MCF 10A (cell line): ENCODE measurements around the gene ANTKMT. TPM values are rescaled to one million over a fixed set of nuclear protein-coding genes. Genes with fewer than 3 reads are reported as not detected.

Source experiments
- BruUV-seq: library from RNA; stranded (reverse); fragments of 400-500 nt; replicated peaks from 2 replicates; lab custom pipeline; 2021; lab: Mats Ljungman, UMichigan
- CTCF ChIA-PET: fragments of 300-600 bp; sonication (Branson Sonifier 250); formaldehyde crosslinking; extraction: SDS; loops from one replicate; lab custom pipeline; 2021; ENCODE audit warnings: antibody characterized with exemption, inconsistent platforms; lab: Yijun Ruan, JAX
- POLR2A ChIA-PET: fragments of 300-600, 350-650 bp; sonication (Branson Sonifier 250); formaldehyde crosslinking; extraction: SDS; loops from one replicate; lab custom pipeline; 2020; ENCODE audit warnings: antibody characterized with exemption, inconsistent platforms; lab: Yijun Ruan, JAX
- DNase-seq: peaks from one replicate; pipeline ENCODE4 v3.0.0-alpha.2; 2018; ENCODE audit not compliant: unreplicated experiment
- H3K27ac Mint-ChIP-seq: one replicate; pipeline ENCODE4 v1.8.0; 2022; ENCODE audit warnings: mild to moderate bottlenecking, low read depth, mixed read lengths; ENCODE audit not compliant: unreplicated experiment
- H3K27me3 Mint-ChIP-seq: one replicate; pipeline ENCODE4 v1.8.0; 2022; ENCODE audit warnings: mixed read lengths; ENCODE audit not compliant: insufficient read depth, unreplicated experiment
- H3K36me3 Mint-ChIP-seq: one replicate; pipeline ENCODE4 v1.8.0; 2022; ENCODE audit warnings: mild to moderate bottlenecking, moderate library complexity, mixed read lengths; ENCODE audit not compliant: insufficient read depth, unreplicated experiment
- H3K4me1 Mint-ChIP-seq: one replicate; pipeline ENCODE4 v1.8.0; 2022; ENCODE audit warnings: mixed read lengths; ENCODE audit not compliant: insufficient read depth, unreplicated experiment
- H3K4me3 Mint-ChIP-seq: one replicate; pipeline ENCODE4 v1.8.0; 2022; ENCODE audit warnings: mild to moderate bottlenecking, moderate library complexity, mixed read lengths; ENCODE audit not compliant: unreplicated experiment
- H3K9me3 Mint-ChIP-seq: one replicate; pipeline ENCODE4 v1.8.0; 2022; ENCODE audit warnings: mixed read lengths; ENCODE audit not compliant: unreplicated experiment
- intact Hi-C: fragments of 100-400 bp; cut with micrococcal nuclease; formaldehyde crosslinking; loops from 2 replicates; pipeline ENCODE4 v1.14.1; 2022
- total RNA-seq: library from RNA; stranded (reverse); gene quantifications from 2 replicates; pipeline ENCODE4 v1.2.3, GENCODE V29; 2022
- TF ChIP-seq, protein P1 (sequence below): fragments of 200-600 bp; IDR thresholded peaks from one replicate; pipeline ENCODE4 v1.8.0; 2022; ENCODE audit warnings: antibody characterized with exemption, mild to moderate bottlenecking; ENCODE audit not compliant: unreplicated experiment

Gene ANTKMT
- total RNA-seq, 1 experiment from 2014 or later, result 54.7 TPM

DNA sequence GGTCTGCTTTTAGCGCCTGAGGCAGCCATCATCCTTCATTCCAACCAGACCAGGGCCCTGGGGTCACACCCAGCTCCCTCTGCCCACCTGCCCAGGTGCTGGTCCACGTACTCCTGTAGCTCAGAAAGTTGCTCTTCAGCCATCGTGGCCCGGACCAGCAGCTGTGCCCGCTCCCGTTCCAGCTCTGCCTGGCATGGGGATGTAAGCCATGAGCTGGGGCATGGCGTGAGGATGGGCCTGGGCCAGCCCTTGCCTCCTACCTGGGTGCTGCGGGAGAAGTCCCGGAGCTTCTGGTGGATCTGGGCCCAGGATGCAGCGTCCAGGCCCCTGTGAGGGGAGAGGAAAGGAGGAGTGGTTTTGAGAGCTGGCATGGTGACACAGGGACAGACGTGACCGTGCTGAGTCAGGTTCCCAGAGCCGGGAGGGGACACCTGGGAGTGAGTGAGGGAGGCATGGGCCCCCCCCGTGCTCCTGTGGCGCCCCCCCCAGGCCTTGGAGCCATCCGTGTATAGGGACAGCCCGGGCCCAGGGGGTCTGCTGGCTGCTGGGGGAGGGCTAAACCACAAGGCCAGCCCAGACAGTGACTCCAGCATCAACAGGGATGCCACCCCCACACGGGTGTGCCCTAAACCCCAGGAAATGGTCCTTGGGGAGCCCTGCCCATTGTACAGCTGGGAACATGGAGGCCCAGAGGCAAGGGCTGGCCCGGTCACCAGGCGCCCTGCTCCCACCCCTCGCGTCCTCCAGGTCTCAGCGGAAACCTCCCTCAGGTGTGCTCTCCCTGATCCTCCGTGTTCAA, 2.1 kb downstream of the ANTKMT start:
- Mint-ChIP-seq H3K27ac (no peak overlapping the region), H3K9me3 (no peaks in the 10 kb centered on the region), H3K4me1 (peaks cover 9% of the 10 kb centered on the region), H3K4me3 (no peak overlapping the region), H3K27me3 (no peaks in the 10 kb centered on the region), H3K36me3 (peaks cover 38% of the 10 kb centered on the region)
- BruUV-seq, result no TSS peak
- ChIA-PET POLR2A (interaction anchor here (0.7 to 9.6 kb wide), 5 partner anchors 9 to 65 kb away, joined by 3 to 124 read pairs (median 6); partner anchors contain the start of genes CHTF18, METRN, RPUSD1 and STUB1), CTCF (no interaction called here)
- DNase-seq, result no peak
- intact Hi-C loops, result no loop called here
- TF ChIP-seq, protein P1, sequence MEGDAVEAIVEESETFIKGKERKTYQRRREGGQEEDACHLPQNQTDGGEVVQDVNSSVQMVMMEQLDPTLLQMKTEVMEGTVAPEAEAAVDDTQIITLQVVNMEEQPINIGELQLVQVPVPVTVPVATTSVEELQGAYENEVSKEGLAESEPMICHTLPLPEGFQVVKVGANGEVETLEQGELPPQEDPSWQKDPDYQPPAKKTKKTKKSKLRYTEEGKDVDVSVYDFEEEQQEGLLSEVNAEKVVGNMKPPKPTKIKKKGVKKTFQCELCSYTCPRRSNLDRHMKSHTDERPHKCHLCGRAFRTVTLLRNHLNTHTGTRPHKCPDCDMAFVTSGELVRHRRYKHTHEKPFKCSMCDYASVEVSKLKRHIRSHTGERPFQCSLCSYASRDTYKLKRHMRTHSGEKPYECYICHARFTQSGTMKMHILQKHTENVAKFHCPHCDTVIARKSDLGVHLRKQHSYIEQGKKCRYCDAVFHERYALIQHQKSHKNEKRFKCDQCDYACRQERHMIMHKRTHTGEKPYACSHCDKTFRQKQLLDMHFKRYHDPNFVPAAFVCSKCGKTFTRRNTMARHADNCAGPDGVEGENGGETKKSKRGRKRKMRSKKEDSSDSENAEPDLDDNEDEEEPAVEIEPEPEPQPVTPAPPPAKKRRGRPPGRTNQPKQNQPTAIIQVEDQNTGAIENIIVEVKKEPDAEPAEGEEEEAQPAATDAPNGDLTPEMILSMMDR, result no peak

DNA sequence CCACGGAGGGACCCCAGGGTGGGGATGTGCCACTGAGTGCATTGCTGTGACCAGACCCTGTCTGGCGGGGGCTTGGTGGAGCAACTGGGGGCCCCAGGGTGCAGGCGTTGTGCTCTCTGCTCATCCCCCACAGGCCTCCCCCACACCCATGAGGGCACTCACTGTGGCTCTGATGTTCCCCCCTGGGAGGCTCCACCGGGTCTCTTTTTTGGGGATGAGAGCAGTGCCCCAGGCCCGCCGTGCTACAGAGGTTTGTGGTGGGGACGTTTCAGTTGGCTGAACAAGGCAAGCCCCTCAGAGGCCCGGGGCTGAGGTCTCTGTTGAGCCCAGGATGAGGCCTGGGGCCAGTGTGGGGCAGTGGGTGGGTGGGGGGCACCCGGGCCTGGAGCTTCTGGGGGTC, 2.7 kb downstream of the ANTKMT start:
- peaks cover 39% of the 10 kb centered on the region for H3K36me3 Mint-ChIP-seq
- no peak for DNase-seq
- H3K9me3 Mint-ChIP-seq, result no peaks in the 10 kb centered on the region
- TF ChIP-seq, protein P1, result no peak
- BruUV-seq, result no TSS peak
- H3K4me3 Mint-ChIP-seq, result no peak overlapping the region
- POLR2A ChIA-PET, result interaction anchor here (0.6 to 9.6 kb wide), 5 partner anchors 10 to 657 kb away, joined by 3 to 124 read pairs (median 6); partner anchors contain the start of genes METRN and STUB1
- no peaks in the 10 kb centered on the region for H3K27me3 Mint-ChIP-seq
- no peak overlapping the region for H3K27ac Mint-ChIP-seq
- H3K4me1 Mint-ChIP-seq, result peaks cover 7% of the 10 kb centered on the region
- CTCF ChIA-PET, result interaction anchor here (1.1 to 2.3 kb wide), 3 partner anchors 11 to 61 kb away, joined by 3 to 9 read pairs (median 7); no protein-coding TSS in a partner anchor
- intact Hi-C loops, result no loop called here

DNA sequence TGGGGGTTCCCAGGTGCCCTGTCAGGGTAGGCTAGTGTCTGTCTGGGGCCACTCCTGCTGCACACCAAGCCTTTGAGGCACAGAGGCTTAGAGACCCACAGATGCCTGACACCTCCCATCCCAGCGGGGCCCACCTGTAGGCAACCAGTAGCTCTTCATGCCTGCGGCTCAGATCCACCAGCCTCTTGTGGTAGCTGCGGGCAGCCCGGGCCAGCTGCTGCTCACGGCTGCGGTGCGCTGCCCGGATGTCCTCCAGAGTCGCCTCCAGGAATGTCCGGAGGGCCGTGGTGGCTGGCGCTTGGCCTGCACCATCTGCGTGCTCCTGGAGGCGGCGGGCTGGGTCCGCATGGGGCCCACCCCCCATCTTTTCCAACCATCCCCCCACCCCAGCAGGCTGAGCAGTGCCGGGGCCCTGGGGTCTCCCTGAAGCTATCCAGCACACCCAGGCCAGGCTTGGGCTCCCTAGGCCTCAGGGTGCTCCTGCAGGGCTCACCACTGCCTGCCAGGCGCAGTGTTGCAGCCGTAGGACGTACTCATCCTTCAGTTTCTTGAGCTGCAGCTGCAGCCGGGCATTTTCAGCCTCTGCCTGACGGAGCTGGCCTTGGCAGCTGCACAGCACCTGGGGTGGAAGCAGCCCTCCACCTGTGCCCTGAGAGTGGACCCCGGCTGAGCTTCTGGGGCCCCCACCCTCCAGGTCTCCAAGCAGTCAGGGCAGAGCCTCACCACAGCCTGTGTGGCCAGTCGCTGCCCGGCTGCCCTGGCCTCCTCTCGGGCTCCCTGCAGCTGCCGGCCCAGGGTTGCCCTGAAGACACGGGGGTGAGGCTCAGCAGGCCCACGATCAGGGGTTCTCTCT, 3.5 kb downstream of the ANTKMT start:
- H3K27me3 Mint-ChIP-seq, result no peaks in the 10 kb centered on the region
- TF ChIP-seq, protein P1, result no peak
- H3K36me3 Mint-ChIP-seq, result peaks cover 38% of the 10 kb centered on the region
- H3K9me3 Mint-ChIP-seq, result no peaks in the 10 kb centered on the region
- POLR2A ChIA-PET, result interaction anchor here (0.6 to 9.6 kb wide), 9 partner anchors 11 to 656 kb away, joined by 3 to 124 read pairs (median 6); partner anchors contain the start of genes CIAO3, METRN, METTL26 and STUB1
- H3K4me3 Mint-ChIP-seq, result no peak overlapping the region
- DNase-seq, result no peak
- no peaks in the 10 kb centered on the region for H3K4me1 Mint-ChIP-seq
- H3K27ac Mint-ChIP-seq, result no peak overlapping the region
- CTCF ChIA-PET, result interaction anchor here (0.7 to 2.3 kb wide), 4 partner anchors 12 to 60 kb away, joined by 3 to 9 read pairs (median 5); no protein-coding TSS in a partner anchor
- no TSS peak for BruUV-seq
- intact Hi-C loops, result loop anchor here (5.0 kb wide), 1 partner anchor 63 kb away; the partner anchor contains the start of genes CHTF18 and RPUSD1
